Upper lobe of left lung (tissue), 4 donors: Measurements from ENCODE around the gene C10orf120.

Experiments used
- EP300 ChIP-seq, 4 donors: sonication (generic); formaldehyde crosslinking; IDR thresholded peaks; one replicate each; pipeline ENCODE4 v1.5.1; 2017; ENCODE audit warnings: antibody characterized with exemption in 4 of 4, control low read depth in 2 of 4
- POLR2AphosphoS5 ChIP-seq, 2 donors: sonication (generic); formaldehyde crosslinking; IDR thresholded peaks; one replicate each; pipeline ENCODE4 v1.5.1; 2017; ENCODE audit warnings: antibody characterized with exemption in 2 of 2
- TF ChIP-seq, protein P1 (sequence below), 6 experiments: fragments of 450-650 bp in 4 of 6; fragments of 200-600 bp in 2 of 6; sonication (generic) in 2 of 6; IDR thresholded peaks; one replicate each; pipeline ENCODE4 v1.5.1; 2016 to 2019; ENCODE audit warnings: antibody characterized with exemption in 6 of 6

DNA sequence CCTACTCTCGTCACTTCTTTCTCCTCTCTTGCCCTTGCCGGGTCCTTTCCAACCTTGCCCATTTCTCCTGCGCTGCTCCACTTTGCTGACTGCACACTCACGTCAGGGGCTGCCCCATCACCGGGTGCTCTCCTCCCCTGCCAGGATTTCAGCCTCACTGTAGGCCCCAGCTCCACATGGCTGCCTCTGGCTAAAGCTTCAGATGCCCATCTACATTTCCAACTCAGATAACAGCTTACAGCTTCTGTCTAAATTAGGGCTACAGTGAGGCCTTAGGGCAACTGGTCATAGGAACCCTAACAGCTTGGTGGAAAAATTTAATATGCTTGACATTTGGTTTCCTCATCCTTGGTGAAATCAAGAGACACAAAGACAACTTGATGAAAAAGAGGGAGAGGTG is 25.9 kb downstream of the C10orf120 start:
- TF ChIP-seq EP300 (IDR thresholded peaks at IDR 0.05), result no peak
- TF ChIP-seq, protein P1, sequence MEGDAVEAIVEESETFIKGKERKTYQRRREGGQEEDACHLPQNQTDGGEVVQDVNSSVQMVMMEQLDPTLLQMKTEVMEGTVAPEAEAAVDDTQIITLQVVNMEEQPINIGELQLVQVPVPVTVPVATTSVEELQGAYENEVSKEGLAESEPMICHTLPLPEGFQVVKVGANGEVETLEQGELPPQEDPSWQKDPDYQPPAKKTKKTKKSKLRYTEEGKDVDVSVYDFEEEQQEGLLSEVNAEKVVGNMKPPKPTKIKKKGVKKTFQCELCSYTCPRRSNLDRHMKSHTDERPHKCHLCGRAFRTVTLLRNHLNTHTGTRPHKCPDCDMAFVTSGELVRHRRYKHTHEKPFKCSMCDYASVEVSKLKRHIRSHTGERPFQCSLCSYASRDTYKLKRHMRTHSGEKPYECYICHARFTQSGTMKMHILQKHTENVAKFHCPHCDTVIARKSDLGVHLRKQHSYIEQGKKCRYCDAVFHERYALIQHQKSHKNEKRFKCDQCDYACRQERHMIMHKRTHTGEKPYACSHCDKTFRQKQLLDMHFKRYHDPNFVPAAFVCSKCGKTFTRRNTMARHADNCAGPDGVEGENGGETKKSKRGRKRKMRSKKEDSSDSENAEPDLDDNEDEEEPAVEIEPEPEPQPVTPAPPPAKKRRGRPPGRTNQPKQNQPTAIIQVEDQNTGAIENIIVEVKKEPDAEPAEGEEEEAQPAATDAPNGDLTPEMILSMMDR (IDR thresholded peaks at IDR 0.05), result no peak
- no peak for TF ChIP-seq POLR2AphosphoS5 (IDR thresholded peaks at IDR 0.05)
